ELF-1 (cell line): ENCODE results near the gene EXOC3.
"Not testable (repeated sequence)": the region's sequence is repeated elsewhere in the genome, so short reads cannot be mapped to it uniquely, and the experiment has no call there.

Experiments used
- DNase-seq: peaks from one replicate; pipeline ENCODE4 v3.0.0-alpha.2; 2016; ENCODE audit warnings: low read depth, low spot score

EXOC3 gene

DNA sequence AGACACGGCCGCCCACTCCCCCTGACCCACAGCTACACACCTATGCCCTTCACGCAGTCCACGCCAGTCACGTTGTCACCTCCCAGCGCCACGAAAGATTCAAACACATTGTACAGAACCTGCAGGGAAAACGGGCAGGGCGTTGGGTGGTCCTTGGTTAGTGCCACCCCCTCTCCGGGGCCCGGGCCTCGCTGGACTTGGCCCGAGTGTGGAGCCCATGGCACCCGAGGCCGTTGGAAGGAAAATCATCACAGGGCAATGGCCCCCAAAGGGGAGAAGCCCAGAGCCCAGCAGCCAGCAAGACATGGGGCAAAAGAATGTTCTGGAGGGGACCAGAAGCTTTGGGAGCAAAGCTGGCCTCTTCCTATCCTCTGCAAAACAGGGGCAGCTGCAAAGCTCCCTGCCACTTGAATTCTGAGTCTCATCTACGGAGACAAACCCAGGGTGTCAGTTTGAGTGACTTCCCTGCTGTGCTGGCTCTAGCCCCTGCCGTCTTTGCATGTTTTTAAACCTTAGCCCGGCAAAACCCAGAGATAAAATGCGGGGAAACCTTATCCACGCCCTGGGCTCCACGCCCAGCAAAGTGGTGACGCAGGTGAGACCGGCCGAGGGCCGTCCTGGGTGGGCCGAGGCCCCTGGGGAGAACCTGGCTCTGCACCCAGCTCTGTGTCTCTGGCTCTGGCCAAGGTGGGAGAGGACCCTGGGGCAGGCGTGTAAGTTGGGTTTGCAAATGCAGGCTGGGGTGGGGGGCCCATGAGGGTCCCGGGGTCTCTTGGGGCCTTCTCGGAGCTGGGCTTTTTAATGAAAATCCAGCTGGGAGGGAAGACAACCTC lies 42.4 kb downstream of the EXOC3 start:
- DNase-seq = no peak

DNA sequence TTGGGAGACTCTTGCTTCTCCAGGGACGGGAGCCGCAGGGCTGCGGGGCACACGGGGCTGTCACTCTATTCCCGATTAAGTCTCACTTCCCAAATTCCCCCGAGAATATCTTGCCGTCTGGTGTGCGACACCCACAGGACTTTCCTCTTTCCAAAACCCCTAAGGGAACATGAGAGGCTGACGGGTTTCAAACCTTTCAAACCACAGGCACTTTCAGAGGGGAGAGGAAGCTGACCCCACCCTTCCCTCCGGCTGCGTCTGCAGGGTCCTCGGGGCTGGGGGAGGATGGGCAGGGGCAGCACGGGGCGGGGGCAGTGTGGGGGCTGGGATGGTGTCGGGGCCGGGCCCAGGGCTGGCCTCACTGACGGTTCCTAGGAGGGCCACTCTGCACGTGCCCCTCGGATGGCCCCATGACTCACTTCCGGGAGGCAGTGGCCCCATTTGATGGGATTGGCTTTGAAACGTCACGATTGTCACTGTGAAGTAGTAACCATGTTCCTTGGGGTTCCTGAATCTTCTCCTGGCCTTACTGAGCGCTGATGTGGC lies 43.0 kb downstream of the EXOC3 start:
- no peak for DNase-seq

DNA sequence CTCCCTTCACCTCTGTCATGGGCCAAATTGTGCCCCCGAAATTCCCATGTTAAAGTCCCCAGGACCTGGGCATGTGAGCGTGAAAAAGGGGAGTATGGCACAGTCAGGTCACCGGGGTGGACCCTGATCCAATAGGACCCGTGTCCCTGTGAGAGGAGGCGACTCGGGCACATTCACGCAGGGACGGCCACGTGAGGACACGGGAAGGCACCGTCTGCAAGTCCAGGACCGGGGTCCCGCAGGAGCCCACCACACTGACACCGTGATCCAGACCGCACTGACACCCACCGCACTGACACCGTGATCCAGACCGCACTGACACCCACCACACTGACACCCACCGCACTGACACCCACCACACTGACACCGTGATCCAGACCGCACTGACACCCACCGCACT lies 43.6 kb downstream of the EXOC3 start:
- not testable (repeated sequence) for DNase-seq

DNA sequence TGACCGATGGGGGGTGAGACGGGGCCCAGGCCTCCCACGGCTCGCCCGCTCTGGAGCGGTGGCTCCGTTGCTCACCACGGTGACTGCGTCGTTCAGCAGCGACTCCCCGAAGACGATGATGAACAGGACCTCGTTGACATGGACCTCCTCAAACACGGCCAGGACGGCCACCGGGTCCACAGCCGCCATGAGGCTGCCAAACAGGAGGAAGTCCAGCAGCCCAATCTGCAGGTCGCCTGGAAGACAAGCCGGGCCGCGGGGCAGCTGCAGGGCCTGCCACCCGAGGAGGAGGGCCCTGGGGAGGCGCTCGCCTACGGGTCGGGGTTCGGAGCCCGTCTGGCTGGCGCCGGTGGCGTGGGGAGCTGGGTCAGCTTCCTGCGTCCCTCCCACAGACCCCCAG lies 45.3 kb downstream of the EXOC3 start:
- DNase-seq = no peak

DNA sequence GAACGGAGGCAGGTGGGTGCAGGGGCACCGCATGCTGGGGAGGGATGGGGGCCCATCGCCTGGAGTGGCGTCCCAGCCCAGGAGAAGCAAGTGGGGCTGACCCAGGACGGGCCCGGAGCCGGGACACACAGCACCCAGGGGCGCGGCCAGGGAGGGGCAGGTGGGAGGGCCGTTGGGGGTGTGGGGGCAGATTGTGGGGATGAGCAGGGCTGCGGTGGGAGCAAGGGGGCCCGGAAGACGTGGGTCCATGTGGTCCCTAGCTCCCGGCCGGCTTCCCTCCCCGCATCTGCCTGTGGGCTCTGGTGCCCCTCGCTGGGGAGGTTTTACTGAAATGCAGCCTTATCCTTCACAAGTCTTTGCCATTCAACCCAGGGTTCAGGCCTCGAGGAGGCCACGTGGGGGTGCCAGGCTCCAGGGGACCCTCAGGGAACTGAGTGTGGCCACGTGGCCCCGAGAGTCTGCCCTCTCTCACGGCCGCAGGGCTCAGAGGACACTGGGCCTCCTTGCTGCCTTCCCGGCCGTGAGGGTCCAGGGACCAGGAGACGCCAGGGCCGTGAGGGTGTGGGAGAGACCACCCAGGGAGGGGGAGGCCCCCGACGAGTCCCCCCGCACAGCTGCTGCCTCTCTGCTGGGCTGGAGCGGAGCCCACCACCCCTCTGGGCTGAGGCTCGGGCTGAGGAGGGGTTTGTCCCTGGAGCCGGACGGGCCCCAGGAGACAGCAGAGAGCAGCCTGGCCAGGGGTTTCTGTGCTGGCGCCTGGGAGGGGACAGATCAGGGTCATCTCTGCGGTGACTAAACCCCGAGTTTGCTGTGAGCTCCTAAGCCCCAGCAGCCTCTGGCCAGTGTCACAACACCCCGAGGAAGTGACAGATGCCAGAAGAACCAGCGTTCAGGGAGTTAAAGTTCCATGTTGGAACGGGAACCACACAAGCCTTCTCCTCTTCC lies 46.0 kb downstream of the EXOC3 start:
- DNase-seq = no peak

DNA sequence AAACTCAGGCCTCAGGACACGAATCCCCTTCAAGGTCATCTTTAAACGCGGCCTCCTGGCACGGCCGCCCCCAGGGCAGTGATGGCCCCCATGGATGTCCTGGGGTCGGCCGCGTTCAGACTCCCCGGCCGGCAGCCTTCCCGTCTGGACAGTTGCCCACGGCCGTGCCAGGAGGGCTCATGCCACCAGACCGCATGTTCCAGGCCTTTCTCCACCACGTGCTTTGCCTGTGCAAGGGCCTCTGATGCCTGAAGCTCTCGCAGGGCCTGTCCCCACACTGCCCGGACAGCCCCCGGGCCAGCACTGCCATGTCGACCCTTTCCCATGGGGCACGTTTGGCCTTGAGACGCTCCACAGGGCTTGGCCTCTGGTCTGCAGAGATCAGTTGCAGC lies 46.7 kb downstream of the EXOC3 start:
- DNase-seq = no peak

DNA sequence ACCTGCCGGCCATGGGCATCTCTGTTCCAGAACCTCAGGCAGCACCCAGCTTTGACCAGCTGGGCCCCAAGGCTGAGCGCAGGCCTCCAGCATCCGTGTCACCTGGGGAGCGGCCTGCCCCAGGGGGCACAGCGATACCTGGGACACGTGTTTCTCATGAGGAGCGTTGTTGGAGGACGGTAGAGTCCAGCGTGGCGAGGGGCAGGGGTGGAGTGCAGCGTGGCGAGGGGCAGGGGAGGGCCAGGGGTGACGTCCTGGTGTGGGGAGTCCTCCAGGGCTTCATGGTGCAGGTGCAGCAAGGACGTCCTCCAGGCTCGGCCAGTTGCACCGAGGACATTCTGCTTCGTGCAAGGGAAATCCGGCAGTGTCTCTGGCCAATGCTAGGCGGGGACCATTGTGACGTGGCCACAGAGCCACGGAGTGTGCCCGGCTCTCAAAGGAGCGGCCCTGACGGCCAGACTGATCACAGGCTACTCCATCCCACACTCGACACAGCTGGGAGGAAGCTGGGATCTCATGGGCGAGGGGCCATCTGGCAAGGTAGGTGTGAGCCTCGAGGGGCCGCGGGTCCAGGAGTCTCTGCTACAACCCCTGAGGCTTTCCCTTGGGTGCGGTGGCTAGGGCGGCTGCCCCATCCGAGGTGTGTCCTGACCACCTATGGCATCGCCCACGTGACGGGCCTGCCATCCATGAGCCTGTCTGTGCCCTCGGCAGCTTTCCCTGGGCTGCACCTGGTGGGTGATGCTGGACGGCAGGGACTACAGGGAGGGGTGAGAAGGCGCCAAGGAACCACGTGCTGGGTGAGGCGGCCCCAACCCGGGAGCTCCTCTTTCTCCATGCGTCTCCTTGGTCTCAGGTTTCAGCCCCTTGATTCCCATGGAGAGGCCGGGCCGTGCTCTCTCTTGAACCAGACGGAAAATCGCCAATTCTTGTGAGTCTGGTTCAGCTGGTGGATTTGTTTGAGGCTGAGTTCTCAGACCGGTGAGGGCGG lies 47.4 kb downstream of the EXOC3 start:
- DNase-seq = no peak

DNA sequence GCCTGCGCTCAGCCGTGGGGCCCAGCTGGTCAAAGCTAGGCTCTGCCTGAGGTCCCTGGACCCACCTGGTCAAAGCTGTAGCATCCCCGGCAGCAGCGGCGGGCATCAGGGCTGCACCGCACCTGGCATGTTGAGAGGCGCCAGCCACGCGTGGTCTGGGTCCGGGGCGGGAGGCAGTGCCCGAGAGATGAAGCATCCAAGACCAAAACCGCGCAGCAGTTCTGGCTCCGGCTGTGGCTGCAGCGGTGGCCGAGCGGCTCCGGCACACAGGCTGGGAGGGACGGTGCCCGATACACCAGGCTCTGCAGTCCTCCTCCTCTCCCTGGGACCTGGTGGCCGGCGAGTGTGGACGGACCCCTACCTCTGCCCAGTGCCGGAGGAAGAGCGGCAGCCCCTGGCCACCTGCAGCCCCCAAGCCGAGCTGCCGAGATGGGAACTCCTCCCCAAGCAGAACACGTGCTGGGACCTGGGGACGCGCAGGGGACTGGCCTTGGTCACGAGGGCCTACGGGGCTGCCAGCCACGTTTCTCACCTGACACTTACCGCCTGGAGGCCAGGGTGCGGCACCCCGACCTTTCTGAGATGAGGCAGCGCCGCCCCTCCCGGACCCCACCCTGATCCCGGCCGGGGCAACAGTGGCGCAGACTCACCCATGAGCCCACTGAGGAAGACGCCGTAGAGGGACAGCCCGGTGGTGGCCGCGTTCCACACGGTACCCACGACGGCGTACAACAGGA lies 48.3 kb downstream of the EXOC3 start:
- no peak for DNase-seq

DNA sequence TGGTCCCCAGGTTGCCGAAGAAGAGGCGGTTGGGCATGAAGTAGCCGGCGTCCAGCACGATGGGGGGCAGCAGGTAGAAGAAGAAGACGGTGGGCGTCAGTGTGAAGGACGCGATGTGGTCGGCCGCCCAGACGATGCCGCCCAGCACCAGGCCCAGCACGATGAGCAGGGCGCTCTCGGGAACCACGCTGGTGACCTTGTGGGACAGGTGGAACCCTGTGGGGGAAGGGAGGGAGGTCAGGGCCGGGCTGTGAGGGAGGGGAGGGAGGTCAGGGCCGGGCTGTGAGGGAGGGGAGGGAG lies 48.8 kb downstream of the EXOC3 start:
- DNase-seq = no peak

DNA sequence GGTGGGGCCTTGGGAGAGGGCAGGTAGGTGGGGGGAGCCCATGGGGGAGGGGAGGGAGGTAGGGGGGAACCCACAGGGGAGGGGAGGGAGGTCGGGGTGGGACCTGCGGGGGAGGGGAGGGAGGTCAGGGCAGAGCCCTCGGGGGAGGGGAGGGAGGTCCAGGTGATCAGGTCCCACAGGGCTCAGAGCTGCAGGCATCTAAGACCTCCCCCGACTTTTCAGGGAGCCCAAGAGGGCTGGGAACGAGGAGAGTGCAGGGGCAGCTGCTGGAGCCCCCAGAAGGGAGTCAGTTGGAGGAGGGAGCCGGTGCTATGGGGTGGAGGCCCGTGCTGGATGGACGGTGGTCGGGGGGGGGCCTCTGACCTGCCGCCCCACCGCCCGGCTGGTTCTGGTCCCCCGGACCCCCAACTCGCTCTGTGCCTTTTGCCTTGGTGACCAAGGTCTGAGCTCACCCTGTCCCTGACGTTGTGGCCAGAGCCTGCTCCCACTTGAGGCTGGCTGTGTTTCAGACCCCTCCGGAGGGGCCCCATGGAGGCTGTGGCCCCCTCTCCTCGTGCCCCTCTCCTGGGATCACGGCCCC lies 49.4 kb downstream of the EXOC3 start:
- no peak for DNase-seq

DNA sequence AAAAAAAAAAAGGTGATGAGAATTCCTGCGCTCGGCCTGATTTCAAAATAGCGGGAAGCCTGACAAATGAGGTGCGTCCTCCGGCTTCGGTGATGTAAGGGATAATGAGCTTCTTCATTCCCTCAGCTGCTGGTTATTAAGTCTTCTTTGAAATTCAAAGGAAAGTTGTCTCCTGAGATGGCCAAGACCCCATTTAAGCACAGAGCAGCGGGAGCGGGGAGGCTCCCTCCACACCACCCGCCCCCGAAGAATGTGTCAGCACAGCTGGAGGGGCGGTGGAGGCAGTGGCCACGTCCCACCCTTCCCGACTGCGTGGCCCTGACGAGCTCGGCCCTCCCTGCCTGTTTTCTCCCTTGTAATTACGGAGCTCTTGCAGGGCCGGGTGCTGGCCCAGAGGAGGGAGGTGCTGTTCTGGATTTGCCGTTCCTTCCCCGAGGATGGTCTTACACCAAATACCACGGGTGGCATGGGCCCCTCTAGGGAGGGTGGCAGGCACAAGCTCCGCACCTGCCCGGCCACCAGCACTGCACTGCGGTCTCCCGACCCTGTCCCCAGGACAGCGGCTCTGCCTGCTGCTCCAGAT lies 50.2 kb downstream of the EXOC3 start:
- DNase-seq = no peak

DNA sequence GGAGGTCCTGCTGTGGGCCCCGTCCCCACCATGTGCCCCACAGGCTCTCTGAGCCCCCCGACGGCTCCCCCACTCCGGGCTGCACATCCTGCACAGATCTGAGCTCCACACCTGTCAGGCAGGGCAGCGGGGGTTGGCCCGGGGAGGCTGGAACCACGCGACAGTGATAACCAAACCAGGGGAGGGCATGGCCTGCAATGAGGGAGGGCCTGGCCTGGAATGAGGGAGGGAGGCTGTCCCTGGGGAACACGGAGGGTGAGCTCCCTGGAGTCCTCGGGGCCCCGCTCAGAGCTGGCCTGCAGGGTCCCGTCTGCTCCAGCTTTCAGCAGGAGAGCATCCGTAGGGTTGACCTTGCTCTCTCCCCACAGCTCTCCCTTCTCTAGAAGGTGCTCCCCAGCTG lies 50.8 kb downstream of the EXOC3 start:
- no peak for DNase-seq

DNA sequence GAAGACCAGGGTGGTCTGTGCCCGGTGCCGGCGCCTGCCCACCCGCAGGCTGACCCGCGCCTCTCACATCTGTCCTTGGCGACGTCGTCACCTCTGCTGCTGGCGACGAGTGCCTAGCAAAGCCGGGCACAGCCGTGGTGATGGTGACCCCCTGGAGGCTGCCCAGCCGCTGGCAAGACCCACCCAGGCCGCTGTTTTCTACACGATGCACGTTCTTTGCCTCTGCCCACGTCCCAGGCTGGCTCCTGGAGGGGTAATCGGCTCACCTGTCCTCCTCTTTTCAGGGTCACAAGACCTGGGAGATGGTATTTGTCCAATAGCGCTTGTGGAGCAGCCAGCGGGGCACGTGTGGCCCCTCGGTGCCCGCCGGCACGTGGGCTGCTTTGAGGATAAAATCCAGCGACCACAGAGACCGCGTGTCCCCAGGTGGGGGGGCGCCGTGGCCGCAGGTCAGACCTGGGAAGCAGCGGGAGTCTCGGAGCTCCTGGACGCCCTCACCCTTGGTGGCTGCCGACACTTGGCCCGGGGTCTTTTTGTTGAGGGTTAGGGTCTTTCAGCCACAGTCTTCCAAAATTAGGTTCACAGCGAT lies 51.8 kb downstream of the EXOC3 start:
- DNase-seq = no peak

DNA sequence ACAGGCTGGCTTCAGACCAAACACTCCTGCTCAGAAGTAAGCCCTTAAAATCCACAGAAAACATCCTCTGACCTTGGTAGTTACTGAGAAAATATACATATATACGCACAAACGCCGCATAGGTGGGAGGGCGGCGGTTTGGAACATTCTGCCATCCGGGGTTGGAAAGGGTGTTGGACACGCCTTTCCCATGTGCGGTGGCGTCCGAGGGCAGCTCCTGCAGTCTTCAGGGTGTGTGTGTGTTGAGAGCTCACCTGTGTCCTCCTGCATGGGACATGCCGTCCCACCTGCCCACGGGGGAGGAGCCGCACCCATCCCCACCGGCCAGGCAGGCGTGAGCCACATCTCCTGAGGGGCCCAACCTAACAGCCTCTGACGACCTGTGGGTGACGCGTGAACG lies 53.1 kb downstream of the EXOC3 start:
- no peak for DNase-seq

DNA sequence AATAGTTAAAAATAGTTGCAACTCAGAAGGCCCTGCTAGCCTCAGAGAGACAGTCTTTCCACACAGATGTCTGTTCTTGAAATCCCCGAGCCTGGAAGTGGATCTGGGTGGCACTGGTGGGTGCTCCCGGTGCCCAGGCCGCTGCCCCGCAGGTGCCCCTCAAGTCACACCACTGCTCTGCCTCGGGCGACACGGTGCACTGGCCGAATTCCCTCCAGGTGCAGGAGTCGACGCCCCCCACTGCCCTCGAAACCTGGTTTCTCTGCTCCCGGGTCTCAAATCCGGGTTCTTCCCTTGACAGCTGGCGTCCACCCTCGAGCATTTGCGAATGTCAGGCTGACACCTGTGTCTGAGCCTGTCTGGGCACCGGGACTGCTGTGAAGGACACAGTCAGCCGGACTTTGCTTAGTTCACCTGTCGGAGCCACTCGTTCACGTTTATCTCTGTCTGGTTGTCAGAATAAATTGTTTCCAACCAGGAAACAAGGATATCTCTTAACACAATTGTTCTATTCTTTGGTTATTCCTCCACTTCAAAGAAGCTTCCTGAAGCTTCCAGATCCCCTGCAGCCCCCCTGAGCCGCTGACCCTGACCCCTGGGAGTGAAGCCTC lies 54.2 kb downstream of the EXOC3 start:
- DNase-seq = no peak

DNA sequence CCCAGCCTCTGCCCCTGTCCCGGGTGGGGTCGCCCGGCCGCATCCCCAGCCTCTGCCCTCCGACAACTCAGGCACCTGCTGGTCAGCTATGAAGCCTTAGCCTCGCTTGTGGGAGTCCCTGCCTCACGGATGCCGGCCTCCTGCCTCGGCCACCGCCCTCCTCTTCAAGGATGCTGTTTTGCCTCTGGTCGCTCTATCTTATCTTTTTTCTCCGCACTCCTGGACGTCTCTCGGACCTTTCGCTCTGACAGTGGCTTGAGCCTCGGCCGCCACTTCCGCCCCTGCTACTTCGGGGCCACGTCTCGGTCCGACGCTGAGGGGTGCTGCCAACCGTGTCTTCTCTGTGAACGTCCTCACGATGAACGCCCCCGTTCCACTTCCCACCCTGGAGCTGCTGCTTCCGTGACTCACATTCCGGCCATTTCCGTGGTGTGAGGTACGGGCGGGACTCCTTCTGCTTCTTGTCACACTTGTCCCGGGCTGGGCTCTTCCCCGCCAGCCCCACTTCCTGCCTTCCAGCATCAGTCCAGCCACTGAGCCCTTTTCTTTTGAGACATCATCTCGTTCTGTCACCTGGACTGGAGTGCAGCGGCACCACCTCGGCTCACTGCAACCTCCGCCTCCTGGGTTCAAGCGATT lies 55.0 kb downstream of the EXOC3 start:
- DNase-seq = no peak

DNA sequence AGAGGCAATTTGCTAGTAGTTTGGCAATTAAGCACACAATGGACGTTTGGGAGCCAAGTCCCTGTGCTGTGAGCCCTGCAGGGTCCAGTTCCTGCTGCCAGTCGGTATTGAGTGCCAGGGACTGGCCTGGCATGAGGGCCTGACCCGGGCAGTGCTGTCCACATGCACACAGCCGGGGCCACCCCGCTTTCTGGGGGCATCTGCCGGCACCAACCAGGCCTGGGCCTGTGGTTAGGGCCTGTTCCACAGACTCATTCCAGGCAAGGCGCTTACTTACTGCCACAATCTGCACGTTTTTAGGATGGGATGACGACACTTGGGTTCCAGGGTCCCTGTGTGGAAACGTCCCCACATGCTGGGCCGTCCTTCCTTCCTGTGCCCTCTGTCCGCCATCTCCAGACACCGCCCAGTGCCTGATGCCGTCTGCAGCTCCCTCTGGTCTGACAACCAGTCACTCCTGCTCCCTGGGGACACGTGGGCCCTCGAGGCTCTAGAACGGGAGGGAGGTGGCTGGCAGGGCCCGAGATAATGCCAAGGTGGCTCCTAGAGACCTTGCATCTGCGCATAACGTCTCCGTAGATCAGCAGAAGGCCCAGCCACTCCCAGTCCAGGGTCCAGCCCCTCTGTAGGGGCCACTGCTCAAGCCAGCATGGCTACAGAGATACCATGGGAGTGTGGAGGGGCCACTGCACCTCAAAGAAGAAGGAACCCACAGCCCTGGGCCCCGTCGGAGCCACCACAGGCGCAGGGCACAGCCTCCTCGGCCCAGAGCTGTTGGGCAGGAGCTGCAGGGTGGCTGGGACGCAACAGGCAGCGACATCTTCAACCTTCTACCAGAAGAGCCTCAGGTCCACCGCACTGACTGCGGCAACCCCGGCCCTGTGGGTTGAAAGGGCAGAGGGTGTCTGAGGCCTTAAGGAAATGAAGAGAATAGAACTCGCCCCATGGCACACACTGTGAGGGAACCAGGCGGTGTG lies 56.5 kb downstream of the EXOC3 start:
- no peak for DNase-seq

DNA sequence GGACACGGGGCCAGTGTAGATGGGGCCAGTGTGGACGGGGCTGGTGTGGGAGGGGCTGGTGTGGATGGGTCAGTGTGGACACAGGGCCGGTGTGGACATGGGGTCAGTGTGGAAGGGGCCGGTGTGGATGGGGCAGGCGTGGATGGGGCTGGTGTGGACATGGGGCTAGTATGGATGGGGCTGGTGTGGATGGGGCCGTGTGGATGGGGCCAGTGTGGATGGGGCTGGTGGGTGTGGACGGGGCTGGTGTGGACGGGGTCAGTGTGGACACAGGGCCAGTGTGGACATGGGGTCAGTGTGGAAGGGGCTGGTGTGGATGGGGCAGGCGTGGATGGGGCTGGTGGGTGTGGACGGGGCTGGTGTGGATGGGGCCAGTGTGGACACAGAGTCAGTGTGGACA lies 57.5 kb downstream of the EXOC3 start:
- no peak for DNase-seq
